ENCODE measurements around the gene OR2T34. TPM values are rescaled to one million over a fixed set of nuclear protein-coding genes. Genes with fewer than 3 reads are reported as not detected.

OR2T34 gene
- total and polyA plus RNA-seq, 2 of the 4 experiments (the other 2 are of a cell fraction) = not detected

DNA sequence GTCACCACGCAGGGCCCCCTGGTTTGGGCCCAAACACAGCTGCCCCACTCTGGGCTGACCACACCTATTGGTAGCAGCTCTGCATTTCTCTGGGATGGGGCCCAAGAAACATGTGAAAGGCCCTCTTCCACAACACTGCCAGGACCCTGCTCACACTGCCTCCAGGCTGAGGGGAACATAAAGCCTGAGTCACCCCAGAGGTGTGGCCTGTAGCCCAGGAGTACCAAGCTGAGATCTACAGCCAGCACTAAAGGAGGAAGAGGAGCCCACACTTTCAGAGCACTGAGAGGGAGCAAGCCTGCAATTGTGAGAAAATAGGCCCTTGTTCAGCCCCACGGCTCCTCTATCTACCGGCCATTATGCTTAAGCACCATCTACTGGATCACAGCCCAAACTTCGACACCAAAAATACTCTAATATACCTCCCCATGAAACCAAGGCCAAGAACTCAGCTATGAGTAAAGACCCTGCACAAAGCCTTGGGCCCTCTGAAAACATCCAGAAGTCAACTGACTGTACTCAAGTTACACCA lies 37.4 kb upstream of the OR2T34 start:
- no peaks in the 10 kb centered on the region for H3K27me3 ChIP-seq (ENCODE audit: control insufficient read depth, insufficient read depth, low read length)
- ChIA-PET CTCF (no interaction called here), POLR2A (ENCODE audit: unreplicated experiment) (no interaction called here)
- no peak overlapping the region for H3K23ac ChIP-seq (ENCODE audit: low read depth, low read length)
- no peak overlapping the region for H2AFZ ChIP-seq (replicated peaks; ENCODE audit: low read length, poor library complexity)
- no peak overlapping the region for H3K14ac ChIP-seq (replicated peaks; ENCODE audit: low read depth, low read length)
- TF ChIP-seq, protein P1, sequence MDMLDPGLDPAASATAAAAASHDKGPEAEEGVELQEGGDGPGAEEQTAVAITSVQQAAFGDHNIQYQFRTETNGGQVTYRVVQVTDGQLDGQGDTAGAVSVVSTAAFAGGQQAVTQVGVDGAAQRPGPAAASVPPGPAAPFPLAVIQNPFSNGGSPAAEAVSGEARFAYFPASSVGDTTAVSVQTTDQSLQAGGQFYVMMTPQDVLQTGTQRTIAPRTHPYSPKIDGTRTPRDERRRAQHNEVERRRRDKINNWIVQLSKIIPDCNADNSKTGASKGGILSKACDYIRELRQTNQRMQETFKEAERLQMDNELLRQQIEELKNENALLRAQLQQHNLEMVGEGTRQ (IDR thresholded peaks at IDR 0.05; ENCODE audit: low read depth, low read length) = no peak
- no peak for TF ChIP-seq POLR2A (IDR thresholded peaks at IDR 0.05; ENCODE audit: low read depth, low read length)
- H4K5ac ChIP-seq (ENCODE audit: low read depth, low read length) = no peak overlapping the region
- H3K27ac ChIP-seq (ENCODE audit: insufficient read depth, low read length) = no peak overlapping the region
- BruUV-seq (replicated peaks) = no TSS peak
- no peak overlapping the region for H3K18ac ChIP-seq (ENCODE audit: low read depth, low read length)
- no peak overlapping the region for H2AK5ac ChIP-seq (ENCODE audit: low read depth, low read length)
- no peak overlapping the region for H2BK5ac ChIP-seq (ENCODE audit: low read depth, low read length, poor library complexity, severe bottlenecking)
- no peak overlapping the region for H3K9ac ChIP-seq (ENCODE audit: low read depth, low read length)
- intact Hi-C loops (cut with micrococcal nuclease) (no loop called here), dilution Hi-C loops (cut with HindIII; ENCODE audit: low sequenced_read_pairs, unreplicated experiment) (no loop called here), in situ Hi-C loops (cut with MboI; ENCODE audit: low sequenced_read_pairs) (no loop called here)
- no peaks in the 10 kb centered on the region for H3K79me1 ChIP-seq (ENCODE audit: low read depth in 1 of 2, low read length in 2 of 2)
- H3K4ac ChIP-seq (ENCODE audit: low read depth, low read length) = no peak overlapping the region
- no peaks in the 10 kb centered on the region for H3K9me1 ChIP-seq (ENCODE audit: insufficient read depth, low read length)
- H3K9me3 ChIP-seq (ENCODE audit: control insufficient read depth, insufficient read depth, low read length) = no peaks in the 10 kb centered on the region
- H3K4me1 ChIP-seq (ENCODE audit: control insufficient read depth, insufficient read depth, low read length) = no peaks in the 10 kb centered on the region
- H3K4me2 ChIP-seq (ENCODE audit: low read depth, low read length) = no peak overlapping the region
- H4K8ac ChIP-seq (ENCODE audit: low read depth in 2 of 2, low read length in 2 of 2) = no peak overlapping the region
- WGBS, 2 experiments (ENCODE audit: extremely low coverage in 2 of 2, insufficient read length in 1 of 2) = no CpG with 5 or more reads among the region's 4 CpGs
- H4K20me1 ChIP-seq (ENCODE audit: insufficient read depth, low read length) = no peaks in the 10 kb centered on the region
- no peak overlapping the region for H2AK9ac ChIP-seq (replicated peaks; ENCODE audit: low read depth, low read length, poor library complexity)
- ATAC-seq (ENCODE audit: low read depth) (no peak), DNase-seq (no peak)
- no peak overlapping the region for H2BK120ac ChIP-seq (ENCODE audit: low read depth, low read length)
- H4K91ac ChIP-seq (ENCODE audit: insufficient read depth, low read depth, low read length) = no peak overlapping the region
- no peak overlapping the region for H3K56ac ChIP-seq (ENCODE audit: extremely low read depth, insufficient read depth, low read length)
- H2BK15ac ChIP-seq (ENCODE audit: low read depth, low read length) = no peak overlapping the region
- H3K4me3 ChIP-seq (ENCODE audit: insufficient read depth, low read depth, low read length) = no peak overlapping the region
- H3K36me3 ChIP-seq (ENCODE audit: control insufficient read depth, insufficient read depth, low read length) = no peaks in the 10 kb centered on the region
- H2BK20ac ChIP-seq (ENCODE audit: low read depth, low read length) = no peak overlapping the region
